HEK293 (cell line): ENCODE data around the gene CYB5D1.

Experiments
- CTCF ChIA-PET: fragments of 350-600 bp; formaldehyde crosslinking; extraction: SDS; loops from one replicate; lab custom pipeline; 2021; ENCODE audit warnings: antibody characterized with exemption; lab: Yijun Ruan, JAX
- POLR2A ChIA-PET: fragments of 300-600 bp; formaldehyde crosslinking; extraction: SDS; loops from one replicate; lab custom pipeline; 2020; ENCODE audit warnings: antibody characterized with exemption, inconsistent platforms; lab: Yijun Ruan, JAX
- H3K27ac ChIP-seq: fragments of 200-500 bp; sonication (Bioruptor generic); 2 replicates; pipeline ENCODE4 v1.5.1; 2014; ENCODE audit warnings: low read depth, low read length, control low read depth, inconsistent platforms; ENCODE audit errors: extremely low read depth
- H3K36me3 ChIP-seq, 2 experiments: fragments of 200-500 bp in 1 of 2; sonication (Bioruptor generic) in 1 of 2; 1 replicate in 1 of 2; 2 replicates in 1 of 2; pipeline ENCODE4 v1.5.1; 2014 to 2017; ENCODE audit warnings: inconsistent platforms in 2 of 2, low read length in 2 of 2; ENCODE audit not compliant: control insufficient read depth in 2 of 2, insufficient read depth in 1 of 2
- H3K4me1 ChIP-seq: fragments of 200-500 bp; sonication (Bioruptor generic); 2 replicates; pipeline ENCODE4 v1.5.1; 2014; ENCODE audit warnings: mild to moderate bottlenecking, low read length, inconsistent platforms; ENCODE audit not compliant: control insufficient read depth, insufficient read depth
- H3K4me3 ChIP-seq: 2 replicates; pipeline ENCODE4 v1.5.1; 2011; ENCODE audit warnings: low read depth, mild to moderate bottlenecking, control low read depth, low read length, moderate library complexity
- H3K9me3 ChIP-seq: fragments of 200-500 bp; sonication (Bioruptor generic); 2 replicates; pipeline ENCODE4 v1.5.1; 2014; ENCODE audit warnings: low read depth, low read length, inconsistent platforms; ENCODE audit not compliant: control insufficient read depth, insufficient read depth
- GLI2 ChIP-seq: fragments of 450-650 bp; formaldehyde crosslinking; IDR thresholded peaks from 2 replicates; pipeline ENCODE4; 2017; ENCODE audit warnings: missing biosample characterization, missing genetic modification characterization, low read depth, borderline replicate concordance
- HOXA7 ChIP-seq: sonication (generic); formaldehyde crosslinking; IDR thresholded peaks from 2 replicates; pipeline ENCODE4 v1.8.1; 2022; ENCODE audit warnings: missing genetic modification reagents, borderline replicate concordance
- RBAK ChIP-seq: fragments of 450-650 bp; formaldehyde crosslinking; IDR thresholded peaks from 2 replicates; pipeline ENCODE4 v1.5.1; 2016; ENCODE audit warnings: missing biosample characterization, missing genetic modification characterization
- REPIN1 ChIP-seq: fragments of 450-650 bp; formaldehyde crosslinking; IDR thresholded peaks from 2 replicates; pipeline ENCODE4 v1.5.1; 2017; ENCODE audit warnings: missing biosample characterization, missing genetic modification characterization, low read depth
- SCRT2 ChIP-seq: fragments of 450-650 bp; formaldehyde crosslinking; IDR thresholded peaks from 2 replicates; pipeline ENCODE4 v1.5.1; 2016; ENCODE audit warnings: missing biosample characterization, missing genetic modification characterization
- SETDB1 ChIP-seq: IDR thresholded peaks from one replicate; pipeline ENCODE4 v1.6.1; 2017; ENCODE audit warnings: mild to moderate bottlenecking, low read length, moderate library complexity, mixed read lengths; ENCODE audit not compliant: insufficient read length
- ZBTB20 ChIP-seq: fragments of 450-650 bp; formaldehyde crosslinking; IDR thresholded peaks from 2 replicates; pipeline ENCODE4 v1.5.1; 2016; ENCODE audit warnings: missing biosample characterization, missing genetic modification characterization
- ZFHX2 ChIP-seq: fragments of 450-650 bp; formaldehyde crosslinking; conservative IDR thresholded peaks from 2 replicates; pipeline ENCODE4 v1.5.1; 2016; ENCODE audit warnings: missing biosample characterization, missing genetic modification characterization
- ZIC2 ChIP-seq: fragments of 450-650 bp; formaldehyde crosslinking; IDR thresholded peaks from 2 replicates; pipeline ENCODE4 v1.5.1; 2016; ENCODE audit warnings: missing biosample characterization, missing genetic modification characterization
- ZNF138 ChIP-seq: fragments of 450-650 bp; formaldehyde crosslinking; IDR thresholded peaks from 2 replicates; pipeline ENCODE4 v1.5.1; 2016; ENCODE audit warnings: missing biosample characterization, missing genetic modification characterization, borderline replicate concordance
- ZNF146 ChIP-seq: fragments of 450-650 bp; formaldehyde crosslinking; IDR thresholded peaks from 2 replicates; pipeline ENCODE4 v1.5.1; 2016; ENCODE audit warnings: missing biosample characterization, missing genetic modification characterization
- ZNF274 ChIP-seq, 2 experiments: fragments of 200-500 bp in 1 of 2; fragments of 450-650 bp in 1 of 2; sonication (Bioruptor generic) in 1 of 2; formaldehyde crosslinking in 1 of 2; IDR thresholded peaks; 2 replicates each; pipeline versions ENCODE4 v1.5.1 to v1.6.1; 2014 to 2016; ENCODE audit warnings: borderline replicate concordance in 1 of 2, inconsistent platforms in 1 of 2, low read length in 1 of 2, missing biosample characterization in 1 of 2, missing genetic modification characterization in 1 of 2
- ZNF302 ChIP-seq: fragments of 450-650 bp; formaldehyde crosslinking; IDR thresholded peaks from 2 replicates; pipeline ENCODE4 v1.5.1; 2016; ENCODE audit warnings: missing biosample characterization, missing genetic modification characterization, low read depth
- ZNF354C ChIP-seq: fragments of 450-650 bp; formaldehyde crosslinking; IDR thresholded peaks from 2 replicates; pipeline ENCODE4 v1.5.1; 2016; ENCODE audit warnings: missing biosample characterization, missing genetic modification characterization, low read depth, borderline replicate concordance
- ZNF544 ChIP-seq: fragments of 450-650 bp; formaldehyde crosslinking; IDR thresholded peaks from 2 replicates; pipeline ENCODE4 v1.5.0; 2017; ENCODE audit warnings: missing biosample characterization, missing genetic modification characterization
- ZNF548 ChIP-seq: fragments of 450-650 bp; formaldehyde crosslinking; IDR thresholded peaks from 2 replicates; pipeline ENCODE4 v1.5.1; 2016; ENCODE audit warnings: missing biosample characterization, missing genetic modification characterization
- ZNF560 ChIP-seq: fragments of 450-650 bp; formaldehyde crosslinking; IDR thresholded peaks from 2 replicates; pipeline ENCODE4 v1.5.1; 2017; ENCODE audit warnings: missing biosample characterization, missing genetic modification characterization, borderline replicate concordance
- ZNF629 ChIP-seq: fragments of 450-650 bp; formaldehyde crosslinking; IDR thresholded peaks from 2 replicates; pipeline ENCODE4 v1.5.1; 2017; ENCODE audit warnings: missing biosample characterization, missing genetic modification characterization
- ZNF792 ChIP-seq: fragments of 450-650 bp; formaldehyde crosslinking; IDR thresholded peaks from 2 replicates; pipeline ENCODE4 v1.5.1; 2016; ENCODE audit warnings: missing biosample characterization, missing genetic modification characterization
- ZSCAN16 ChIP-seq: fragments of 450-650 bp; formaldehyde crosslinking; IDR thresholded peaks from 2 replicates; pipeline ENCODE4 v1.5.1; 2016; ENCODE audit warnings: missing biosample characterization, missing genetic modification characterization
- TF ChIP-seq, protein P1 (sequence below): sonication (generic); formaldehyde crosslinking; IDR thresholded peaks from 2 replicates; pipeline ENCODE4 v1.8.1; 2022; ENCODE audit warnings: mild to moderate bottlenecking, moderate library complexity, missing genetic modification reagents
- TF ChIP-seq, protein P2 (sequence below): fragments of 450-650 bp; formaldehyde crosslinking; IDR thresholded peaks from 2 replicates; pipeline ENCODE4 v1.5.1; 2016; ENCODE audit warnings: missing biosample characterization, missing genetic modification characterization

The CYB5D1 gene

DNA sequence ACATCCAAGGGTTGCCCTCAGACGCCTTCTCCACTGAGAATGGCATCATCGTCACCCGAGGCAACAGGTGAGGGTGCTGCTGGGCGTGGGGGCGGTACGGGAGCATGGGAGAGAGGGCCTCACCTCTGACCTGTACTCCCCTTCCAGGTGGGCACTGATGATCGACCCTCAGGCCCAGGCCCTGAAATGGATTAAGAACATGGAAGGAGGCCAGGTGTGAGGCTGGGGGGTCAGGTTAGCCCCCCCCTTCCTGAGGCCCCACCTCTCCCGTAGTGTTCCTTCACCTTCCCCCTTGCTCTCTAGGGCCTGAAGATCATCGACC lies 40.2 kb upstream of the CYB5D1 start (continued):
- TF ChIP-seq ZNF792 (tag by site-specific recombination) (no peak), REPIN1 (tag by site-specific recombination) (no peak), ZBTB20 (tag by site-specific recombination) (no peak), SCRT2 (tag by site-specific recombination) (no peak), RBAK (tag by site-specific recombination) (no peak), ZNF560 (tag by site-specific recombination) (no peak)

DNA sequence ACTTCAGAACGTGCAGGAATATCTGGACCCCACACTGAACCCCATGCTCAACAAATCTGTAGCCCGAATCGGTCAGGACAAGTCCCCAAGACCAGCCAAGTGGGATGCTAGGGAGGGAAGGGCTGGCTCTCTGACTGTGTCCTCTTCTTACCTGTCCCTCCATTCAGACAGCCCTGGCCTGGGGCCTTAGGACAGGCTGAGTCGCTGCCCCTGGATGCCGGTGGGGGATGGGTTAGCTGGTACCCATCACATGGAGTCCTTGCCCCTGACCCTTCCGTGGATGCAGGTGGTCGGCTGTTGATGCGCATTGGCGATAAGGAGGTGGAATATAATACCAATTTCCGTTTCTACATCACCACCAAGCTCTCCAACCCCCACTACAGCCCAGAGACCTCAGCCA lies 39.8 kb upstream of the CYB5D1 start:
- ChIA-PET POLR2A (interaction anchor here (0.5 kb wide), 1 partner anchor 30 kb away, joined by 10 read pairs; no protein-coding TSS in a partner anchor), CTCF (interaction anchor here (0.8 to 4.0 kb wide), 4 partner anchors 17 to 224 kb away, joined by 3 to 40 read pairs (median 10); partner anchors contain the start of gene KDM6B)
- no peak for TF ChIP-seq ZSCAN16
- no peak for TF ChIP-seq SETDB1
- TF ChIP-seq ZNF274 (IDR thresholded peaks at IDR 0.05; ENCODE audit: low read length) = no peak
- no peak for TF ChIP-seq ZNF274 (tag by site-specific recombination; IDR thresholded peaks at IDR 0.05; ENCODE audit: borderline replicate concordance)
- TF ChIP-seq ZNF548 (tag by site-specific recombination) = no peak
- TF ChIP-seq ZNF302 (tag by site-specific recombination) = no peak
- TF ChIP-seq ZIC2 = no peak
- no peak overlapping the region for H3K27ac ChIP-seq
- no peak overlapping the region for H3K4me3 ChIP-seq
- H3K4me1 ChIP-seq = no peaks in the 10 kb centered on the region
- no peaks in the 10 kb centered on the region for H3K36me3 ChIP-seq
- no peaks in the 10 kb centered on the region for H3K9me3 ChIP-seq

- Histone ChIP-seq H3K4me3 (no peak overlapping the region), H3K9me3 (no peaks in the 10 kb centered on the region), H3K36me3 (no peaks in the 10 kb centered on the region), H3K27ac (no peak overlapping the region), H3K4me1 (no peaks in the 10 kb centered on the region)
- ChIA-PET CTCF (interaction anchor here (0.6 to 4.0 kb wide), 13 partner anchors 14 to 461 kb away, joined by 3 to 40 read pairs (median 4); partner anchors contain the start of genes KDM6B and NAA38), POLR2A (no interaction called here)
- TF ChIP-seq ZIC2 (peak; percentile 99), ZNF629 (tag by site-specific recombination) (no peak)
Measured at GRCh38 chr17:7818746-7819645, 38.8 kb upstream of the CYB5D1 start.

- H3K36me3 ChIP-seq = no peaks in the 10 kb centered on the region
- no peaks in the 10 kb centered on the region for H3K9me3 ChIP-seq
- no peak for TF ChIP-seq GLI2 (tag by site-specific recombination)
- no peak for TF ChIP-seq ZNF138 (tag by site-specific recombination)
- no peak for TF ChIP-seq ZNF354C (tag by site-specific recombination)
- no peak for TF ChIP-seq ZNF146
- TF ChIP-seq ZNF544 = no peak
- TF ChIP-seq, protein P1, sequence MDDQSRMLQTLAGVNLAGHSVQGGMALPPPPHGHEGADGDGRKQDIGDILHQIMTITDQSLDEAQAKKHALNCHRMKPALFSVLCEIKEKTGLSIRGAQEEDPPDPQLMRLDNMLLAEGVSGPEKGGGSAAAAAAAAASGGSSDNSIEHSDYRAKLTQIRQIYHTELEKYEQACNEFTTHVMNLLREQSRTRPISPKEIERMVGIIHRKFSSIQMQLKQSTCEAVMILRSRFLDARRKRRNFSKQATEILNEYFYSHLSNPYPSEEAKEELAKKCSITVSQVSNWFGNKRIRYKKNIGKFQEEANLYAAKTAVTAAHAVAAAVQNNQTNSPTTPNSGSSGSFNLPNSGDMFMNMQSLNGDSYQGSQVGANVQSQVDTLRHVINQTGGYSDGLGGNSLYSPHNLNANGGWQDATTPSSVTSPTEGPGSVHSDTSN (CRISPR knock-in tag) = no peak
- TF ChIP-seq, protein P2, sequence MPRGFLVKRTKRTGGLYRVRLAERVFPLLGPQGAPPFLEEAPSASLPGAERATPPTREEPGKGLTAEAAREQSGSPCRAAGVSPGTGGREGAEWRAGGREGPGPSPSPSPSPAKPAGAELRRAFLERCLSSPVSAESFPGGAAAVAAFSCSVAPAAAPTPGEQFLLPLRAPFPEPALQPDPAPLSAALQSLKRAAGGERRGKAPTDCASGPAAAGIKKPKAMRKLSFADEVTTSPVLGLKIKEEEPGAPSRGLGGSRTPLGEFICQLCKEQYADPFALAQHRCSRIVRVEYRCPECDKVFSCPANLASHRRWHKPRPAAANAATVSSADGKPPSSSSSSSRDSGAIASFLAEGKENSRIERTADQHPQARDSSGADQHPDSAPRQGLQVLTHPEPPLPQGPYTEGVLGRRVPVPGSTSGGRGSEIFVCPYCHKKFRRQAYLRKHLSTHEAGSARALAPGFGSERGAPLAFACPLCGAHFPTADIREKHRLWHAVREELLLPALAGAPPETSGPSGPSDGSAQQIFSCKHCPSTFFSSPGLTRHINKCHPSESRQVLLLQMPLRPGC = no peak
- TF ChIP-seq ZFHX2 (tag by site-specific recombination) = no peak
- TF ChIP-seq HOXA7 (CRISPR knock-in tag) = no peak
- no peak overlapping the region for H3K4me3 ChIP-seq
- H3K27ac ChIP-seq = no peak overlapping the region
- POLR2A ChIA-PET = interaction anchor here (1.9 kb wide), 1 partner anchor 22 kb away, joined by 4 read pairs; no protein-coding TSS in a partner anchor
- no peaks in the 10 kb centered on the region for H3K4me1 ChIP-seq
- CTCF ChIA-PET = interaction anchor here (0.6 to 4.0 kb wide), 14 partner anchors 15 to 239 kb away, joined by 3 to 40 read pairs (median 3); no protein-coding TSS in a partner anchor
Measured at GRCh38 chr17:7820231-7820630, 37.6 kb upstream of the CYB5D1 start.
